ENCODE measurements around the gene MMP15. TPM values are rescaled to one million over a fixed set of nuclear protein-coding genes. Genes with fewer than 3 reads are reported as not detected.

The MMP15 gene
- total and polyA plus RNA-seq, 11 donors, result 22.1 to 84.7 (median 60.8) TPM

DNA sequence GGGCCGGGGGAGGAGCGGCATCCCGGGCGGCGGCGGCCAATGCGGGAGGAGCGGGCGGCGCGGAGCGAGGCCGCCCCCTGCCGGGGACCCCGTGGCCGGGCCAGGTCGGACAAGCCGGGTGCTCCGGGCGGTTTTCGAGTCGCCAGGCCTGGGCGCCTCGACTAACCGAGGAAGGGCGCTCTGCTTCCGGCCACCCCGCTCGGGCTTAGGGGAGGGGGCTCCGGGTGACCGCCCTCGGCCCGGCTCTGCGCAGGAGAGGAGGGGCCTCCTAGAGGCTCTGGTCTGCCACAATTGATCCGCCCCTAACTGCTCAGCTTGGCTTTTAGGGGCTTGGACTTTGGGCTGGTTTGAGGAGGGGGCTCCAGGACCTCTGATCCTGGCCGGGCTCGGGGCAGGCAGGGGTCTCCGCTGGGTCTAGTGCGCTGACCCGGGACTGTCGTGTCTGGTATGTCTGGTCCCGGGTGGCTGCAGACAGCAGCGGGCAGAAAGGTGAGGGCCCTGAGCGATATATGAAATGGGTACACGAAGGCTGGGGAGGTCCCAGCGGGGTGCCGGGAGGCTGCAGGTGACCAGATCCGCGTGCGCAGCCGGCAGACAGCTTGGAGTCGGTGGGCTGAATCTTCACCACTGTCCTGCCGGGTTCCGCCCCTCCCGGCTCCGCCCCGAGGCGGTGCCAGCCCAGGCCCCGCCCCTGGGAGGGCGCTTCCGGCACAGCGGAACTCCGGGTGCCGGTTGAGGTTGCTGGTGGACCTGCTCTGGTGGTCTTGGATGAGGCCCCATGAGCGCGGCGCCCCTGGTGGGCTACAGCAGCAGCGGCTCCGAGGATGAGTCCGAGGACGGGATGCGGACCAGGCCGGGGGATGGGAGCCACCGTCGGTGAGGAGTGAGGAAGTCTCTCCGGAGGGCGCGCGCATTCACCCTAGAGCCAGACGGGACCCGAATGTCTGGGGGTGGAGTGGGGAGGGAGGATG, 24.6 kb upstream of the MMP15 start, which contains the start of gene USB1:
USB1 (plus strand) TSS at position 702 of the 971 bp plus-strand sequence; CDS start at position 779, 77 bp downstream.
- peak within 1 kb of the TSS; percentile 27 to 89 (median 76) for H3K4me3 ChIP-seq
- ATAC-seq, result peak; percentile 90 to 96 (median 92)
- intact Hi-C loops (cut with DNase I), result loop anchor here in 9 of 10 donors (1.0 to 10.0 kb wide), 11 partner anchors 100 to 426 kb away; partner anchors contain the start of genes KATNB1 (in 2 of the 9) and KIFC3 (in 2 of the 9)
- H3K9me3 ChIP-seq, result no peaks in the 10 kb centered on the region
- peak within 1 kb of the TSS; percentile 66 to 99 (median 92) for H3K27ac ChIP-seq
- DNase-seq, result peak; percentile 90 to 95 (median 92)
- TF ChIP-seq, protein P1, sequence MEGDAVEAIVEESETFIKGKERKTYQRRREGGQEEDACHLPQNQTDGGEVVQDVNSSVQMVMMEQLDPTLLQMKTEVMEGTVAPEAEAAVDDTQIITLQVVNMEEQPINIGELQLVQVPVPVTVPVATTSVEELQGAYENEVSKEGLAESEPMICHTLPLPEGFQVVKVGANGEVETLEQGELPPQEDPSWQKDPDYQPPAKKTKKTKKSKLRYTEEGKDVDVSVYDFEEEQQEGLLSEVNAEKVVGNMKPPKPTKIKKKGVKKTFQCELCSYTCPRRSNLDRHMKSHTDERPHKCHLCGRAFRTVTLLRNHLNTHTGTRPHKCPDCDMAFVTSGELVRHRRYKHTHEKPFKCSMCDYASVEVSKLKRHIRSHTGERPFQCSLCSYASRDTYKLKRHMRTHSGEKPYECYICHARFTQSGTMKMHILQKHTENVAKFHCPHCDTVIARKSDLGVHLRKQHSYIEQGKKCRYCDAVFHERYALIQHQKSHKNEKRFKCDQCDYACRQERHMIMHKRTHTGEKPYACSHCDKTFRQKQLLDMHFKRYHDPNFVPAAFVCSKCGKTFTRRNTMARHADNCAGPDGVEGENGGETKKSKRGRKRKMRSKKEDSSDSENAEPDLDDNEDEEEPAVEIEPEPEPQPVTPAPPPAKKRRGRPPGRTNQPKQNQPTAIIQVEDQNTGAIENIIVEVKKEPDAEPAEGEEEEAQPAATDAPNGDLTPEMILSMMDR (IDR thresholded peaks at IDR 0.05), result peak; percentile 50 to 93 (median 77)
- TF ChIP-seq POLR2A (IDR thresholded peaks at IDR 0.05), result peak in 1 of 2 donors; percentile 88
- 1 to 4% (median 1%) methylated on average over 20 to 81 of the region's 81 CpGs for WGBS, 4 donors
- peaks cover 0 to 53% (median 26%) of the 10 kb centered on the region in 9 donors for H3K36me3 ChIP-seq
- no peaks in the 10 kb centered on the region for H3K27me3 ChIP-seq
- peaks cover 0 to 45% (median 28%) of the 10 kb centered on the region in 12 donors for H3K4me1 ChIP-seq

- no peaks in the 10 kb centered on the region for H3K27me3 ChIP-seq
- no peak for DNase-seq
- H3K27ac ChIP-seq, result peak overlapping the region in 11 of 12 donors; percentile 7 to 99 (median 92)
- H3K36me3 ChIP-seq, result peaks cover 0 to 52% (median 21%) of the 10 kb centered on the region in 9 donors
- TF ChIP-seq, protein P1 (IDR thresholded peaks at IDR 0.05), result no peak
- TF ChIP-seq POLR2A (IDR thresholded peaks at IDR 0.05), result no peak
- intact Hi-C loops (cut with DNase I), result loop anchor here in 9 of 10 donors (1.0 to 10.0 kb wide), 12 partner anchors 101 to 427 kb away; partner anchors contain the start of genes KATNB1 (in 2 of the 9) and KIFC3 (in 2 of the 9)
- peak overlapping the region; percentile 27 to 89 (median 76) for H3K4me3 ChIP-seq
- H3K9me3 ChIP-seq, result no peaks in the 10 kb centered on the region
- WGBS, 4 donors, result 39 to 46% (median 42%) methylated on average over 10 of the region's 10 CpGs
- peaks cover 0 to 45% (median 28%) of the 10 kb centered on the region in 12 donors for H3K4me1 ChIP-seq
- no peak for ATAC-seq
Observed at GRCh38 chr16:58001781-58002415, 23.7 kb upstream of the MMP15 start.

GRCh38 chr16:58002416-58002800, 23.1 kb upstream of the MMP15 start:
- H3K27ac ChIP-seq, result no peak overlapping the region
- intact Hi-C loops (cut with DNase I), result loop anchor here in 9 of 10 donors (2.0 to 10.0 kb wide), 9 partner anchors 198 to 428 kb away; partner anchors contain the start of genes KATNB1 (in 2 of the 9) and KIFC3 (in 2 of the 9)
- peaks cover 0 to 52% (median 15%) of the 10 kb centered on the region in 9 donors for H3K36me3 ChIP-seq

More at GRCh38 chr16:58002416-58002800, 23.1 kb upstream of the MMP15 start:
- DNase-seq (peak in 1 of 5 donors; percentile 46), ATAC-seq (no peak)
- 71 to 86% (median 81%) methylated on average over 9 of the region's 9 CpGs for WGBS, 4 donors
- Histone ChIP-seq H3K4me1 (peaks cover 0 to 42% (median 28%) of the 10 kb centered on the region in 12 donors), H3K27me3 (no peaks in the 10 kb centered on the region), H3K9me3 (no peaks in the 10 kb centered on the region), H3K4me3 (no peak overlapping the region)
- no peak for TF ChIP-seq POLR2A (IDR thresholded peaks at IDR 0.05)
- TF ChIP-seq, protein P1 (IDR thresholded peaks at IDR 0.05), result no peak

Data from heart left ventricle (tissue), 16 donors.